Measurements from ENCODE around the gene SERP2. TPM values are rescaled to one million over a fixed set of nuclear protein-coding genes. Genes with fewer than 3 reads are reported as not detected.

The SERP2 gene
- total RNA-seq, 1 experiment from 2014 or later = 1.8 TPM

DNA sequence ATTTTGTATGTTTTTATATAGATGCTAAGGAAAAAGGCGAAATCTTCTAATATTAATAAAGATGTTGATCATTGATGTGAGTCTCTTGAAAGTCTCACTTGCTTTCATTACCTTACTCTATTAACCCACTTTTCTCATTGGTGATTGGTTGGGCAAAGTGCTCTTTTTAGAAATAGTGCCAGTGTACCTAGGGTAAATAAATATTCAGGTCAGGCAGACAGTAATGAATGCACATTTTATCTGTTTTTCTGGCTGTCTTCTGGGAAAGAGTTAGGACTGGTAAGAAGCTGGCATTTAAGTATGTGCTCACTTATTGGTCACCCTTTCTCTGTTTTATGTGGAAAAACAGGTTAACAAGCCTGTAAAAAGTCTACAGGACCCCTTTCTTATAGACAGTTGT is 11.2 kb downstream of the SERP2 start:
- H3T11ph ChIP-seq (ENCODE audit: low read length) = no peak overlapping the region
- no peak overlapping the region for H3K18ac ChIP-seq (ENCODE audit: insufficient read length, low read depth, low read length)
- no peak overlapping the region for H3K23ac ChIP-seq (ENCODE audit: insufficient read length, low read depth, low read length)
- H4K20me1 ChIP-seq (ENCODE audit: control insufficient read depth, insufficient read depth, insufficient read length) = no peaks in the 10 kb centered on the region
- no peak for DNase-seq
- no peak overlapping the region for H4K8ac ChIP-seq (replicated peaks; ENCODE audit: insufficient read length, low read depth, low read length)
- H2BK120ac ChIP-seq (ENCODE audit: low read depth, low read length, poor library complexity, severe bottlenecking) = no peak overlapping the region
- Mint-ChIP-seq H3K4me3 (no peak overlapping the region), H3K4me1 (peaks cover 14 to 26% of the 10 kb centered on the region in 2 experiments), H3K36me3 (ENCODE audit: insufficient read depth in 1 of 3, low read depth in 3 of 3) (no peaks in the 10 kb centered on the region), H3K27me3 (ENCODE audit: low read depth) (no peaks in the 10 kb centered on the region), H3K27ac (no peak overlapping the region), H3K9me3 (no peaks in the 10 kb centered on the region)
- TF ChIP-seq, protein P1, sequence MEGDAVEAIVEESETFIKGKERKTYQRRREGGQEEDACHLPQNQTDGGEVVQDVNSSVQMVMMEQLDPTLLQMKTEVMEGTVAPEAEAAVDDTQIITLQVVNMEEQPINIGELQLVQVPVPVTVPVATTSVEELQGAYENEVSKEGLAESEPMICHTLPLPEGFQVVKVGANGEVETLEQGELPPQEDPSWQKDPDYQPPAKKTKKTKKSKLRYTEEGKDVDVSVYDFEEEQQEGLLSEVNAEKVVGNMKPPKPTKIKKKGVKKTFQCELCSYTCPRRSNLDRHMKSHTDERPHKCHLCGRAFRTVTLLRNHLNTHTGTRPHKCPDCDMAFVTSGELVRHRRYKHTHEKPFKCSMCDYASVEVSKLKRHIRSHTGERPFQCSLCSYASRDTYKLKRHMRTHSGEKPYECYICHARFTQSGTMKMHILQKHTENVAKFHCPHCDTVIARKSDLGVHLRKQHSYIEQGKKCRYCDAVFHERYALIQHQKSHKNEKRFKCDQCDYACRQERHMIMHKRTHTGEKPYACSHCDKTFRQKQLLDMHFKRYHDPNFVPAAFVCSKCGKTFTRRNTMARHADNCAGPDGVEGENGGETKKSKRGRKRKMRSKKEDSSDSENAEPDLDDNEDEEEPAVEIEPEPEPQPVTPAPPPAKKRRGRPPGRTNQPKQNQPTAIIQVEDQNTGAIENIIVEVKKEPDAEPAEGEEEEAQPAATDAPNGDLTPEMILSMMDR (conservative IDR thresholded peaks at IDR 0.05) = no peak
- H2BK5ac ChIP-seq (ENCODE audit: insufficient read length, low read length) = no peak overlapping the region
- no peaks in the 10 kb centered on the region for H3K9me3 ChIP-seq (ENCODE audit: control insufficient read depth, low read depth, low read length)
- no peak overlapping the region for H3K14ac ChIP-seq (ENCODE audit: insufficient read depth, low read length)
- H2BK15ac ChIP-seq (ENCODE audit: low read depth, low read length) = no peak overlapping the region
- H3K4me1 ChIP-seq (ENCODE audit: insufficient read depth, low read length) = no peaks in the 10 kb centered on the region; the same call in 1 of the 2 replicates
- H2AK5ac ChIP-seq (ENCODE audit: insufficient read length, low read length) = no peak overlapping the region
- no peaks in the 10 kb centered on the region for H3K79me2 ChIP-seq (ENCODE audit: insufficient read depth, low read length)
- H3K27me3 ChIP-seq (ENCODE audit: insufficient read depth, low read length) = no peaks in the 10 kb centered on the region
- no peaks in the 10 kb centered on the region for H3K23me2 ChIP-seq (ENCODE audit: insufficient read length, low read depth, low read length, poor library complexity, severe bottlenecking)
- H3K9ac ChIP-seq (ENCODE audit: extremely low read depth, insufficient read length, low read length) = no peak overlapping the region
- no peak overlapping the region for H3K4ac ChIP-seq (ENCODE audit: low read depth, low read length)
- no peak overlapping the region for H2BK20ac ChIP-seq (ENCODE audit: low read depth, low read length, poor library complexity, severe bottlenecking)
- no peaks in the 10 kb centered on the region for H3K79me1 ChIP-seq (ENCODE audit: insufficient read depth, low read depth, low read length, poor library complexity, severe bottlenecking)
- no peak overlapping the region for H3K4me2 ChIP-seq (ENCODE audit: insufficient read depth, insufficient read length, low read length)
- H2BK12ac ChIP-seq (ENCODE audit: insufficient read length, low read depth, low read length) = no peak overlapping the region
- H3K56ac ChIP-seq (ENCODE audit: insufficient read length, low read depth, low read length) = no peak overlapping the region
- no peak overlapping the region for H4K5ac ChIP-seq (ENCODE audit: insufficient read length, low read depth, low read length)
- H4K91ac ChIP-seq (ENCODE audit: insufficient read length, low read depth, low read length) = no peak overlapping the region
- WGBS (ENCODE audit: extremely low coverage, insufficient read length, low lambda C conversion rate) = no CpG with 5 or more reads among the region's 1 CpG
- no peak overlapping the region for H3K27ac ChIP-seq (ENCODE audit: insufficient read length, low read depth, low read length)
- H2AFZ ChIP-seq (ENCODE audit: low read length) = no peak overlapping the region
